IMR-90 (cell line): Measurements from ENCODE around the gene ZNF768. TPM values are rescaled to one million over a fixed set of nuclear protein-coding genes. Genes with fewer than 3 reads are reported as not detected.
A peak's percentile ranks its signal among the peaks of the same experiment; 100 is the strongest.

Experiments
- ATAC-seq: fragments of 200-7000 bp; cut with Tn5 transposase; 2 replicates; pipeline ENCODE4 v1.9.1; 2020; ENCODE audit warnings: low read depth, mild to moderate bottlenecking, moderate library complexity
- BruUV-seq: library from RNA; stranded (reverse); fragments of 400-500 nt; replicated peaks from 2 replicates; lab custom pipeline; 2021; lab: Mats Ljungman, UMichigan
- CTCF ChIA-PET: fragments of 300-600 bp; formaldehyde crosslinking; extraction: SDS; loops from one replicate; lab custom pipeline; 2021; ENCODE audit warnings: antibody characterized with exemption; lab: Yijun Ruan, JAX
- POLR2A ChIA-PET: fragments of 300-600 bp; sonication (Branson Sonifier 250); formaldehyde crosslinking; loops from one replicate; lab custom pipeline; 2022; ENCODE audit warnings: antibody characterized with exemption; ENCODE audit not compliant: unreplicated experiment; lab: Charles Lee
- DNase-seq: peaks from one replicate; pipeline ENCODE4 v3.0.0; 2013
- H2AFZ ChIP-seq: replicated peaks from 2 replicates; pipeline ENCODE3; 2013; ENCODE audit warnings: low read length, mild to moderate bottlenecking; ENCODE audit not compliant: poor library complexity
- H2AK5ac ChIP-seq: 2 replicates; pipeline ENCODE4 v1.6.1; 2013; ENCODE audit warnings: low read depth, low read length, inconsistent platforms
- H2AK9ac ChIP-seq: replicated peaks from 2 replicates; pipeline ENCODE3; 2013; ENCODE audit warnings: mild to moderate bottlenecking, low read depth, low read length, moderate library complexity; ENCODE audit not compliant: poor library complexity
- H2BK120ac ChIP-seq: 2 replicates; pipeline ENCODE4 v1.6.1; 2013; ENCODE audit warnings: low read depth, low read length, inconsistent platforms
- H2BK15ac ChIP-seq: 3 replicates; pipeline ENCODE4 v1.6.1; 2013; ENCODE audit warnings: low read depth, low read length, inconsistent platforms
- H2BK20ac ChIP-seq: 2 replicates; pipeline ENCODE4 v1.6.1; 2013; ENCODE audit warnings: low read depth, mild to moderate bottlenecking, inconsistent platforms, low read length, moderate library complexity
- H2BK5ac ChIP-seq: 2 replicates; pipeline ENCODE4 v1.6.1; 2013; ENCODE audit warnings: mild to moderate bottlenecking, low read depth, low read length, inconsistent platforms; ENCODE audit not compliant: poor library complexity, severe bottlenecking
- H3K14ac ChIP-seq: replicated peaks from 2 replicates; pipeline ENCODE4 v1.6.1; 2013; ENCODE audit warnings: low read depth, low read length, inconsistent platforms
- H3K18ac ChIP-seq: 2 replicates; pipeline ENCODE4 v1.6.1; 2013; ENCODE audit warnings: low read depth, low read length, control low read depth
- H3K23ac ChIP-seq: 2 replicates; pipeline ENCODE4 v1.6.1; 2013; ENCODE audit warnings: low read depth, low read length, inconsistent platforms
- H3K27ac ChIP-seq: 2 replicates; pipeline ENCODE4 v1.5.1; 2013; ENCODE audit warnings: mild to moderate bottlenecking, control low read depth, low read length; ENCODE audit not compliant: insufficient read depth
- H3K27me3 ChIP-seq: 2 replicates; pipeline ENCODE4 v1.6.1; 2013; ENCODE audit warnings: low read length; ENCODE audit not compliant: control insufficient read depth, insufficient read depth
- H3K36me3 ChIP-seq: 2 replicates; pipeline ENCODE4 v1.6.1; 2013; ENCODE audit warnings: low read length, mixed read lengths; ENCODE audit not compliant: control insufficient read depth, insufficient read depth
- H3K4ac ChIP-seq: 2 replicates; pipeline ENCODE4 v1.6.1; 2013; ENCODE audit warnings: low read depth, low read length, inconsistent platforms
- H3K4me1 ChIP-seq: 2 replicates; pipeline ENCODE4 v1.6.1; 2013; ENCODE audit warnings: low read length, mixed read lengths; ENCODE audit not compliant: control insufficient read depth, insufficient read depth
- H3K4me2 ChIP-seq: 2 replicates; pipeline ENCODE4 v1.6.1; 2013; ENCODE audit warnings: low read depth, mild to moderate bottlenecking, control low read depth, low read length, moderate library complexity
- H3K4me3 ChIP-seq: 2 replicates; pipeline ENCODE4 v1.5.1; 2013; ENCODE audit warnings: low read depth, mild to moderate bottlenecking, control low read depth, low read length, moderate library complexity; ENCODE audit not compliant: insufficient read depth
- H3K56ac ChIP-seq: 2 replicates; pipeline ENCODE4 v1.6.1; 2013; ENCODE audit warnings: low read length, inconsistent platforms; ENCODE audit not compliant: insufficient read depth; ENCODE audit errors: extremely low read depth
- H3K79me1 ChIP-seq, 2 experiments: 2 replicates each; pipeline ENCODE4 v1.6.1; 2013; ENCODE audit warnings: low read length in 2 of 2, inconsistent platforms in 1 of 2, low read depth in 1 of 2
- H3K9ac ChIP-seq: 2 replicates; pipeline ENCODE4 v1.6.1; 2013; ENCODE audit warnings: low read depth, low read length, control low read depth
- H3K9me1 ChIP-seq: 2 replicates; pipeline ENCODE4 v1.6.1; 2013; ENCODE audit warnings: low read length, inconsistent platforms; ENCODE audit not compliant: insufficient read depth
- H3K9me3 ChIP-seq: 2 replicates; pipeline ENCODE4 v1.6.1; 2013; ENCODE audit warnings: low read length; ENCODE audit not compliant: control insufficient read depth, insufficient read depth
- H4K20me1 ChIP-seq: 2 replicates; pipeline ENCODE4 v1.6.1; 2013; ENCODE audit warnings: low read length, inconsistent platforms; ENCODE audit not compliant: insufficient read depth
- H4K5ac ChIP-seq: 2 replicates; pipeline ENCODE4 v1.6.1; 2013; ENCODE audit warnings: mild to moderate bottlenecking, low read depth, low read length, control low read depth
- H4K8ac ChIP-seq, 2 experiments: 2 replicates each; pipeline ENCODE4 v1.6.1; 2013; ENCODE audit warnings: low read depth in 2 of 2, low read length in 2 of 2, control low read depth in 1 of 2, inconsistent platforms in 1 of 2
- H4K91ac ChIP-seq: 2 replicates; pipeline ENCODE4 v1.6.1; 2013; ENCODE audit warnings: low read depth, low read length, inconsistent platforms; ENCODE audit not compliant: insufficient read depth
- BHLHE40 ChIP-seq: fragments of 150-350 bp; IDR thresholded peaks from 2 replicates; pipeline ENCODE4 v1.6.1; 2016; ENCODE audit warnings: mild to moderate bottlenecking, low read depth, low read length
- CEBPB ChIP-seq: IDR thresholded peaks from 2 replicates; pipeline ENCODE4 v1.6.1; 2012; ENCODE audit warnings: low read depth, low read length, improper control_type of control experiment
- MAFK ChIP-seq: IDR thresholded peaks from 2 replicates; pipeline ENCODE4 v1.6.1; 2012; ENCODE audit warnings: low read depth, low read length, improper control_type of control experiment
- MAZ ChIP-seq: IDR thresholded peaks from 2 replicates; pipeline ENCODE4 v1.6.1; 2012; ENCODE audit warnings: low read depth, mild to moderate bottlenecking, low read length, improper control_type of control experiment, moderate library complexity, borderline replicate concordance
- MXI1 ChIP-seq: IDR thresholded peaks from 2 replicates; pipeline ENCODE4 v1.6.1; 2012; ENCODE audit warnings: low read depth, mild to moderate bottlenecking, low read length, moderate library complexity, borderline replicate concordance
- NFE2L2 ChIP-seq: fragments of 150-350 bp; IDR thresholded peaks from 2 replicates; pipeline ENCODE4 v1.6.1; 2016; ENCODE audit warnings: low read depth, mild to moderate bottlenecking, low read length
- POLR2A ChIP-seq: IDR thresholded peaks from 2 replicates; pipeline ENCODE4 v1.6.1; 2012; ENCODE audit warnings: mild to moderate bottlenecking, low read depth, low read length
- RAD21 ChIP-seq: IDR thresholded peaks from 2 replicates; pipeline ENCODE4 v1.6.1; 2012; ENCODE audit warnings: low read length, improper control_type of control experiment
- RCOR1 ChIP-seq: IDR thresholded peaks from 2 replicates; pipeline ENCODE4 v1.6.1; 2012; ENCODE audit warnings: mild to moderate bottlenecking, low read length, improper control_type of control experiment; ENCODE audit not compliant: insufficient replicate concordance
- RFX5 ChIP-seq: IDR thresholded peaks from 2 replicates; pipeline ENCODE4 v1.8.0; 2012; ENCODE audit warnings: low read depth, mild to moderate bottlenecking, low read length, moderate library complexity
- SMC3 ChIP-seq: fragments of 150-350 bp; IDR thresholded peaks from 2 replicates; pipeline ENCODE4 v1.6.1; 2016; ENCODE audit warnings: low read depth, mild to moderate bottlenecking, antibody characterized with exemption, low read length, moderate library complexity
- WGBS, 2 experiments: methylation state at CpG; one replicate each; pipeline versions ENCODE4 v1.1.5 to v1.1.7; 2013; ENCODE audit warnings: missing lambda C conversion rate in 2 of 2; ENCODE audit not compliant: insufficient read length in 1 of 2; ENCODE audit errors: extremely low coverage in 2 of 2; 5-methylcytosine and 5-hydroxymethylcytosine counted together
- dilution Hi-C: fragments of 300-500 bp; cut with HindIII; formaldehyde crosslinking; loops from one replicate; pipeline ENCODE4 v1.14.3; 2018; ENCODE audit warnings: low sequenced_read_pairs; ENCODE audit not compliant: unreplicated experiment
- in situ Hi-C: fragments of 300-500 bp; cut with MboI; formaldehyde crosslinking; loops from 3 replicates; pipeline ENCODE4 v1.14.3; 2019; ENCODE audit warnings: low sequenced_read_pairs, inconsistent platforms, mixed read lengths
- intact Hi-C: fragments of 100-400 bp; cut with micrococcal nuclease; formaldehyde crosslinking; loops from 2 replicates; pipeline ENCODE4 v1.10.0; 2022
- polyA plus RNA-seq, 3 experiments: library from polyadenylated mRNA; depleted of rRNA; stranded (reverse); fragments of >200 nt; gene quantifications; 2 replicates each; pipeline ENCODE4 v1.2.3, GENCODE V29; 2012; ENCODE audit warnings: low replicate concordance in 1 of 3
- total RNA-seq: library from RNA; depleted of rRNA; stranded (reverse); fragments of >200 nt; gene quantifications from 2 replicates; pipeline ENCODE4 v1.2.3, GENCODE V29; 2012
- TF ChIP-seq, protein P1 (sequence below): conservative IDR thresholded peaks from 2 replicates; pipeline ENCODE4 v1.5.1; 2012; ENCODE audit warnings: mild to moderate bottlenecking, low read depth, low read length, improper control_type of control experiment
- TF ChIP-seq, protein P2 (sequence below): fragments of 150-350 bp; IDR thresholded peaks from 2 replicates; pipeline ENCODE4 v1.6.1; 2017; ENCODE audit warnings: mild to moderate bottlenecking, antibody characterized with exemption, low read length, low read depth

ZNF768 gene
- total and polyA plus RNA-seq, 2 of the 4 experiments (the other 2 are of a cell fraction): 9.3 to 22.1 TPM

DNA sequence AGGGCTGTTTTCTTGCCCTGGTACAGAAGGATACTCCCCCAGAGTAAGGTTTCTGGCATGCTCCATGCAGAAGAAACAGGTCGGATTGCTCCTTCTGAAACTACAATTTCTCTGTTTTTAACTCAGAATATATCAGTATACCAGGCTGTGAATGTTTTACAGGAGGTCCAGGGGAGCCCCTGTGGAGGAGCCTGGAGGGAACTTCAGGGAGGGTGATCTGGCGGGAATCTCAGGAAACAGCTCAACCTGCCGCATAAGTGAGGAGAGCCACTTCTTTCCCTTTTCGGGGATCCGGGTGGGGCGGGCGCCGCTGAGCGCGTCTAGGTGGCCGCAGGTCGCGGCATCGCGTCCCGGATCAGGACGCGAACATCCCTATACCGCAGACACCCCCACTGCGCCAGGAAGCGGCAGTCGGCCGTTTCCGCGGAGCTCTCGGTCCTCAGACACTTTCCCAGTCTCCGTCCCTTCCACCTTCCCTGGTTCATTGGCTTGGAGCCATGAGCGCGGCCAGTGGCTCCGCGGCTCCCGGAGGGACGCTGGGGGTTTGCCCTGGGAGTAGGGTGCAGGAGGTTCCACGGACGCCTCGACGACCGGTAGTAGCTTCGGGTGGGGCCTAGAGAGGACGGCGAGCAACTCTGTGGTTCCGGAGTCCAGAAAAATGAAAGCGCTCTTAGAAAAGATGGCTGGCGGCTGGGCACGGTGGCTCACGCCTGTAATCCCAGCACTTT lies 34.9 kb upstream of the ZNF768 start (continued):
- no peak for TF ChIP-seq BHLHE40

DNA sequence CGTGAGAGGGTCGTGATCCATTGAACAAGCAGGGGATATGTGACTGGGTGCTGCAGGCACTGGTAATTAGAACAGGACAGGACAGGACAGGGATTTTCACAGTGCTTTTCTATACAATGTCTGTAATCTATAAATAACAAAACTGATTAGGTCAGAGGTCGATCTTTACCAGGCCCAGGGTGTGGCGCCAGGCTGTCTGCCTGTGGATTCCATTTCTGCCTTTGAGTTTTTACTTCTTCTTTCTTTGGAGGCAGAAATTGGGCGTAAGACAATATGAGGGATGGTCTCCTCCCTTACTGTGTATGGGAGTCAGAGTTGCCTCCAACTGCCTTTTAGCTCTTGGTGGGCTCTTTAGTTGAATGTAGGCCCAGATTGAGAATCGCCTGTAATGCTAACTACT lies 33.3 kb upstream of the ZNF768 start:
- Histone ChIP-seq H3K18ac (no peak overlapping the region), H3K4ac (no peak overlapping the region; the same call in 1 of the 2 replicates), H3K9me1 (no peaks in the 10 kb centered on the region), H4K91ac (no peak overlapping the region), H3K9ac (no peak overlapping the region), H2AK5ac (no peak overlapping the region; the same call in 1 of the 2 replicates), H3K36me3 (peaks cover 14% of the 10 kb centered on the region), H3K79me1 (peaks cover 0 to 22% of the 10 kb centered on the region in 2 experiments; a peak in 2 of 4 replicates), H3K27me3 (no peaks in the 10 kb centered on the region), H3K23ac (no peak overlapping the region), H4K8ac (0 out of 4 replicates have a peak overlapping the region, but pooled peaks of 1 of the 2 experiments have one; percentile 99), H3K4me2 (no peak overlapping the region), H2AFZ (no peak overlapping the region), H4K20me1 (no peaks in the 10 kb centered on the region; the same call in 1 of the 2 replicates), H2BK120ac (no peak overlapping the region), H3K4me1 (no peaks in the 10 kb centered on the region), H3K4me3 (no peak overlapping the region), H3K56ac (no peak overlapping the region), H4K5ac (no peak overlapping the region), H2BK20ac (no peak overlapping the region), H3K9me3 (no peaks in the 10 kb centered on the region), H3K27ac (no peak overlapping the region), H2BK15ac (no peak overlapping the region), H2AK9ac (no peak overlapping the region), H2BK5ac (no peak overlapping the region), H3K14ac (no peak overlapping the region)
- dilution Hi-C loops: no loop called here
- ChIA-PET POLR2A (no interaction called here), CTCF (no interaction called here)
- WGBS, 2 experiments: no CpG with 5 or more reads among the region's 6 CpGs
- no TSS peak for BruUV-seq
- no peak for ATAC-seq
- in situ Hi-C loops: no loop called here
- intact Hi-C loops: no loop called here
- DNase-seq: no peak
- TF ChIP-seq, protein P1, sequence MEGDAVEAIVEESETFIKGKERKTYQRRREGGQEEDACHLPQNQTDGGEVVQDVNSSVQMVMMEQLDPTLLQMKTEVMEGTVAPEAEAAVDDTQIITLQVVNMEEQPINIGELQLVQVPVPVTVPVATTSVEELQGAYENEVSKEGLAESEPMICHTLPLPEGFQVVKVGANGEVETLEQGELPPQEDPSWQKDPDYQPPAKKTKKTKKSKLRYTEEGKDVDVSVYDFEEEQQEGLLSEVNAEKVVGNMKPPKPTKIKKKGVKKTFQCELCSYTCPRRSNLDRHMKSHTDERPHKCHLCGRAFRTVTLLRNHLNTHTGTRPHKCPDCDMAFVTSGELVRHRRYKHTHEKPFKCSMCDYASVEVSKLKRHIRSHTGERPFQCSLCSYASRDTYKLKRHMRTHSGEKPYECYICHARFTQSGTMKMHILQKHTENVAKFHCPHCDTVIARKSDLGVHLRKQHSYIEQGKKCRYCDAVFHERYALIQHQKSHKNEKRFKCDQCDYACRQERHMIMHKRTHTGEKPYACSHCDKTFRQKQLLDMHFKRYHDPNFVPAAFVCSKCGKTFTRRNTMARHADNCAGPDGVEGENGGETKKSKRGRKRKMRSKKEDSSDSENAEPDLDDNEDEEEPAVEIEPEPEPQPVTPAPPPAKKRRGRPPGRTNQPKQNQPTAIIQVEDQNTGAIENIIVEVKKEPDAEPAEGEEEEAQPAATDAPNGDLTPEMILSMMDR: no peak
- no peak for TF ChIP-seq MAZ
- no peak for TF ChIP-seq RCOR1
- TF ChIP-seq SMC3: no peak
- no peak for TF ChIP-seq RFX5
- TF ChIP-seq RAD21: no peak
- no peak for TF ChIP-seq POLR2A
- TF ChIP-seq BHLHE40: no peak
- TF ChIP-seq NFE2L2: no peak
- no peak for TF ChIP-seq CEBPB
- TF ChIP-seq, protein P2, sequence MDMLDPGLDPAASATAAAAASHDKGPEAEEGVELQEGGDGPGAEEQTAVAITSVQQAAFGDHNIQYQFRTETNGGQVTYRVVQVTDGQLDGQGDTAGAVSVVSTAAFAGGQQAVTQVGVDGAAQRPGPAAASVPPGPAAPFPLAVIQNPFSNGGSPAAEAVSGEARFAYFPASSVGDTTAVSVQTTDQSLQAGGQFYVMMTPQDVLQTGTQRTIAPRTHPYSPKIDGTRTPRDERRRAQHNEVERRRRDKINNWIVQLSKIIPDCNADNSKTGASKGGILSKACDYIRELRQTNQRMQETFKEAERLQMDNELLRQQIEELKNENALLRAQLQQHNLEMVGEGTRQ: no peak
- TF ChIP-seq MAFK: no peak
- no peak for TF ChIP-seq MXI1
